SK-N-DZ (cell line): ENCODE measurements around the gene ADGRG1.

ENCODE experiments used
- DNase-seq: peaks from one replicate; pipeline ENCODE4 v3.0.0-alpha.2; 2015; ENCODE audit warnings: low spot score

ADGRG1 gene

GRCh38 chr16:57635266-57636097 lies 7.1 kb downstream of the ADGRG1 start:
- no peak for DNase-seq

DNA sequence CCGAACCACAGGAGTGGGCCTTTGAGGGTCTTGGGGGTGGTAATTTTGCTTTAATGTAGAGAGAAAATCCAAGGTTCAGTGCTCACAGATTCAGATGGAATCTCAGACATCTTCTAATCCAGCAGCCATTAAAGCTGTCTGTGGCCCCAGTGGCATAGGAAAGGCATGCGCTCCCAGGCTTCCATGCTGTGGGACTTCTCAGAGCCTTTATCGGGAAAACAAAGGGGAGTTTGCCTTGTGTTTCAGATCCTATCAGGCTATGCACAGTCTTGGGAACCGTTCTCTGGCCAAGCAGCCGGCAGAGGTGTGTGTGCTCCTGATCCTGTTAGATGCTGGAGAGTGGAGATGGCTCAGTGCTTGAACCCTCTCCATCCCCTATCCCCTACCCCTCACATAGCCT lies 7.8 kb downstream of the ADGRG1 start:
- no peak for DNase-seq

GRCh38 chr16:57637020-57637419 lies 8.6 kb downstream of the ADGRG1 start:
- DNase-seq, result no peak

- DNase-seq, result no peak
These were observed 9.0 kb downstream of the ADGRG1 start for GRCh38 chr16:57637424-57637823.

GRCh38 chr16:57637965-57638364 lies 9.5 kb downstream of the ADGRG1 start:
- no peak for DNase-seq

GRCh38 chr16:57638381-57638780 lies 10.0 kb downstream of the ADGRG1 start:
- DNase-seq, result no peak

- DNase-seq, result peak; percentile 90
These were observed 10.9 kb downstream of the ADGRG1 start for GRCh38 chr16:57639172-57639887.

DNA sequence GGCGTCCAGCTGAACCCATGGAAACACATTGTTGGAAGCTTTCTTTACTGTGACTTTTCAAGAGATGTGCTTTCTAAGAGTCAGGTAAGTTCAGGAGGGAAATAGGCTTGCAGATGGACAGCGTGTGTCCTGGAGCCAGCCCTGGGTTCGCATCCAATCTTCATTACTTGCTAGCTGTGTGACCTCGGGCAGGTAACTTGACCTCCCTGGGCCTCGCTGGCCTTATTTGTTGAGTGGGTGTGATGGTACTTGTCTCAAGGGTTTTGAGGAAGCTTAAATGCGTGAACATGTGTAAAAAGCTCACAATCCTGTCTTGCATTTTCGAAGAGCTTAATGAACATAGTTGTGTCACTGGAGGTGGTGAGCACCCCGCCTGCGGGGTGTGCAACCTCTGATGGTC lies 11.8 kb downstream of the ADGRG1 start:
- DNase-seq, result no peak

GRCh38 chr16:57640612-57641011 lies 12.2 kb downstream of the ADGRG1 start:
- DNase-seq, result no peak

DNA sequence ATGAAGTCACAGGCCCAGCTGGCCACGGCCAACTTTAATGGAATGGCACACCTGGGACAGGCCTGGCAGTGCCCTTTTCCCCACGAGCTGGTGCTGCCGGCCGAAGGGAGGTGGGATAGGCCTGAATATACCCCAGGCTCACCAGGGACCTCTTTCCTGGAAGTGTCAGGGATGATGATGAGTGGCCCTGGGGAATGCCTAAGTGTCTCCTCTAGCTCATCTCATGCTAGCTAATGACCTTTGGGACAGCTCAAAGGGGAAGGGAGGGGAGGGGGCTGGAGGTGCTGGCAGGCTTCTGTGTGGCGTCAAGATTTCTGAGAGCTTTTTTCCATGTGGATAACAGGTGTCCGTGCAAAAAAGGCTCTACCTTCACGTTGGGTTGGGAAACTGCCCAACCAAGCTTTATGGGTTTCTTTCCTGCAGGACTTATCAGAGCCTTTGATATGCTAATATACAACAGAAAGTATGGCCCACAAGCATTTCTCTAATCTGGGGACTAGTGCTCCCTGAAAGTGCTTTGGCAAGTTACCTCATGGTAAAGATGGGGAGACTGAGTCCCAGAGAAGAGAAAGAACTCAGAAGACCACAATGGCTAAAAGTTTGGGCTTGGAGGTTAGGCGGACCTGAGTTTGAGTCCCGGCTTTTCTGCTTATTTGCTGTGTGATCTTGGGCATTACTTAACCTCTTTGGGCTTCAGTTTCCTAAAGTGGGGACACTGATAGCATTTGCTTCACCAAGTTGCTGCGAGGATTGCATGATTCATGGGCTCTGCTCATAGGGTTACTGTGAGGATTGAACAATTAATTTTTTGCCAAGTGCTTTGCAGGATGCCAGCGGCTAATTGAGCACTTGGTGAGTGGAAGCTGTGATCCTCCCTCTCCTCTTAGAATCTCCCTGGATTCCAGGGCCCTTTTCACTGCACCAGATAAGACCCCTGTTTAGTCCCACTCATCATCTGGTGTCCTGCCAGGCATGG lies 14.0 kb downstream of the ADGRG1 start:
- no peak for DNase-seq

DNA sequence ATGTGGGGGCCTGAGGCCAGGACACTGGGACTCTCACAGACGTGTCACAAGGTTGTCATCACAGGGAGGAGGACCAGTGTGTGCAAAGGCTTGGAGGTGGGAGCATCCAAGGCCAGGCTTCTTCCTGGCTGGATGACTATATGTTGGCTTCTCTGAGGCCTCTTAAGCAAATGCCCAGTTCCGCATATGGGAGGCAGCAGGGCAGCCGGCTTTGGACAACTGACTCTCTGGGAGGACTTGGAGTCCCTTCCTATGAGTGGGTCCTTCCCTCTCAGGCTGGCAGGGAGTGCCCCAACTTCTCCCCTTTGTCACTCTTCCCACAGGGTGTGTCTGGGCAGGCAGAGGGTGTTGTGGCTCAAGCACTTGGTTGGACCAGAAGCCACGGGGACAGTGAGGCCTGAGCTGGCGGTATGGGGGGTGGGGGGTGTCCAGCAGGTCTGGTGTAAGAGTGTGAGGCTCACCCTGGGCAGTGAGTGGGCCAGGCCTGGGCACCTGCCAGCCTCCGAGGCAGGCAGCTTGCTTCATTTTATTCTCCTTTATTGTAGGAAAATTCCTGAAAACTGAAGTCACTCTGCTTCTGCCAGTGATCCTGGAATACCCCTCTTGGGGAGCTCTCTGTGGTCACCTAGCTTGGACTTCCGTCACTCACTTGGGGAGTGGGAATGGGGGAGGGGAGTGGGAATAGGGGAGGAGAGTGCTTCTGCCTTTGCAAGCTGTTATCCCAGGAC lies 14.9 kb downstream of the ADGRG1 start:
- DNase-seq, result no peak

- no peak for DNase-seq
These were observed 15.5 kb downstream of the ADGRG1 start for GRCh38 chr16:57643910-57644309.

- DNase-seq, result no peak
These were observed 16.1 kb downstream of the ADGRG1 start for GRCh38 chr16:57644383-57645014.

- DNase-seq, result no peak
These were observed 16.7 kb downstream of the ADGRG1 start for GRCh38 chr16:57645169-57645568.

- DNase-seq, result no peak
These were observed 17.4 kb downstream of the ADGRG1 start for GRCh38 chr16:57645691-57646387.

GRCh38 chr16:57646388-57647039 lies 18.1 kb downstream of the ADGRG1 start:
- DNase-seq, result no peak

- DNase-seq, result no peak
These were observed 18.9 kb downstream of the ADGRG1 start for GRCh38 chr16:57647136-57647875.

DNA sequence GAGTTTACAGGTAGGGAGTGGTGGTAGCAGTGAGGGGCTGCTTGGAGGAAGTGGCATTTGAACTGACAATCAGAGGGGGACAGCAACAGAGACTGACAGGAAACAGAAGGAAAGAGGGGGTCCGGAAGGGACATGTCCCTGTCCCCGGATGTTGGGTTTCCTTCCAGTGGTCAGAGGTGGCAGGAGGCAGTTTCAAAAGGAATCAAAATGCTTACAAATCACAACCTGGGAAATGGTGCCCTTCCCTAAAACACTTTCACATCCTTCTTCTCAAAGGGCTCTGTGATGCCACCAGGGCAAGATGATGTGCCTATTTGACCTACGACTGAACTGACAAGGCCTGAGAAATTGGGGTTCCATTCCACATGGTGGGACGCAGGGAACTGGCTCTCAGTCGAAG lies 19.7 kb downstream of the ADGRG1 start:
- DNase-seq, result no peak
